HepG2 (cell line): ENCODE results near the gene TMEM258. TPM values are rescaled to one million over a fixed set of nuclear protein-coding genes. Genes with fewer than 3 reads are reported as not detected.

Experiments
- CBX2 ChIP-seq, 2 experiments: fragments of 200-600 bp in 1 of 2; sonication (generic); formaldehyde crosslinking in 1 of 2; IDR thresholded peaks; 2 replicates each; pipeline versions ENCODE4 v1.7.0 to v1.8.1; 2018 to 2022; ENCODE audit warnings: low read depth in 2 of 2, low read length in 1 of 2, mild to moderate bottlenecking in 1 of 2, missing genetic modification reagents in 1 of 2
- EEA1 ChIP-seq: sonication (generic); formaldehyde crosslinking; IDR thresholded peaks from 2 replicates; pipeline ENCODE4 v1.5.1; 2020; ENCODE audit warnings: mild to moderate bottlenecking, missing genetic modification reagents, borderline replicate concordance
- ELF3 ChIP-seq: IDR thresholded peaks from 2 replicates; pipeline ENCODE4 v1.6.1; 2016; ENCODE audit warnings: missing genetic modification reagents, missing compliant biosample characterization
- FOXC1 ChIP-seq: sonication (generic); formaldehyde crosslinking; IDR thresholded peaks from 2 replicates; pipeline ENCODE4 v1.8.0; 2022; ENCODE audit warnings: mild to moderate bottlenecking, missing genetic modification reagents, borderline replicate concordance
- JUNB ChIP-seq: sonication (generic); formaldehyde crosslinking; IDR thresholded peaks from 2 replicates; pipeline ENCODE4 v1.8.0; 2022; ENCODE audit warnings: missing genetic modification reagents, mild to moderate bottlenecking, borderline replicate concordance
- MXD4 ChIP-seq: IDR thresholded peaks from 2 replicates; pipeline ENCODE4 v1.6.1; 2016; ENCODE audit warnings: mild to moderate bottlenecking, missing biosample characterization, missing genetic modification reagents
- MYC ChIP-seq: sonication (generic); formaldehyde crosslinking; IDR thresholded peaks from 2 replicates; pipeline ENCODE4 v1.9.0; 2021; ENCODE audit warnings: missing genetic modification reagents, borderline replicate concordance
- PATZ1 ChIP-seq: sonication (generic); formaldehyde crosslinking; IDR thresholded peaks from 2 replicates; pipeline ENCODE4 v1.4.0; 2020; ENCODE audit warnings: missing genetic modification reagents
- RFX5 ChIP-seq: IDR thresholded peaks from 2 replicates; pipeline ENCODE4 v1.6.1; 2011; ENCODE audit warnings: low read depth, low read length, improper control_type of control experiment
- ZBTB21 ChIP-seq: sonication (generic); formaldehyde crosslinking; IDR thresholded peaks from 2 replicates; pipeline ENCODE4 v1.4.0; 2020; ENCODE audit warnings: missing genetic modification reagents
- ZNF234 ChIP-seq: sonication (generic); formaldehyde crosslinking; conservative IDR thresholded peaks from 2 replicates; pipeline ENCODE4 v1.5.1; 2020; ENCODE audit warnings: mild to moderate bottlenecking, missing genetic modification reagents
- ZNF597 ChIP-seq: sonication (generic); formaldehyde crosslinking; IDR thresholded peaks from 2 replicates; pipeline ENCODE4 v1.5.0; 2020; ENCODE audit warnings: missing genetic modification reagents
- ZNF674 ChIP-seq: sonication (generic); formaldehyde crosslinking; IDR thresholded peaks from 2 replicates; pipeline ENCODE4 v1.5.0; 2020; ENCODE audit warnings: low read depth, mild to moderate bottlenecking, missing genetic modification reagents
- ZNF768 ChIP-seq: sonication (generic); formaldehyde crosslinking; IDR thresholded peaks from 2 replicates; pipeline ENCODE4 v1.4.0; 2020; ENCODE audit warnings: missing genetic modification reagents
- ZSCAN31 ChIP-seq: sonication (generic); formaldehyde crosslinking; IDR thresholded peaks from 2 replicates; pipeline ENCODE4 v1.5.0; 2020; ENCODE audit warnings: low read depth, mild to moderate bottlenecking, missing genetic modification reagents
- ZSCAN9 ChIP-seq: IDR thresholded peaks from 2 replicates; pipeline ENCODE4 v1.6.1; 2016; ENCODE audit warnings: borderline replicate concordance
- polyA plus RNA-seq, 8 experiments: library from polyadenylated mRNA; depleted of rRNA in 3 of 8; stranded (reverse) in 7 of 8; unstranded in 1 of 8; fragments of >200 nt; fragmentation: Illumina TruSeq in 4 of 8; extraction: Trizol in 4 of 8; gene quantifications; 2 replicates each; pipeline versions ENCODE4 v1.2.1 to v1.2.3, GENCODE V29; 2011 to 2016; ENCODE audit warnings: low read depth in 4 of 8, missing spikeins in 1 of 8, mixed read lengths in 1 of 8; ENCODE audit not compliant: insufficient read depth in 1 of 8
- total RNA-seq, 5 experiments: library from RNA; depleted of rRNA; stranded (reverse); fragments of >200 nt; fragmentation: Illumina TruSeq; extraction: Trizol; gene quantifications; 2 replicates each; pipeline ENCODE4 v1.2.3, GENCODE V29; 2016; ENCODE audit warnings: low read depth in 1 of 5
- TF ChIP-seq, protein P1 (sequence below): sonication (generic); formaldehyde crosslinking; IDR thresholded peaks from 2 replicates; pipeline ENCODE4 v1.5.0; 2020; ENCODE audit warnings: missing genetic modification reagents
- TF ChIP-seq, protein P2 (sequence below): sonication (generic); formaldehyde crosslinking; IDR thresholded peaks from 2 replicates; pipeline ENCODE4 v1.8.0; 2022; ENCODE audit warnings: low read depth, missing genetic modification reagents
- TF ChIP-seq, protein P3 (sequence below): sonication (generic); formaldehyde crosslinking; IDR thresholded peaks from 2 replicates; pipeline ENCODE4; 2020; ENCODE audit warnings: missing genetic modification reagents, mild to moderate bottlenecking, borderline replicate concordance

TMEM258 gene
- total and polyA plus RNA-seq, 2 of the 13 experiments (the other 11 are each of a cell fraction or from before 2014, with no cell fraction given) = 175 to 424 TPM

- peak; percentile 82 for TF ChIP-seq PATZ1 (CRISPR knock-in tag)
- no peak for TF ChIP-seq JUNB
- TF ChIP-seq MXD4 (CRISPR knock-in tag) = 0 out of 2 replicates have a peak, but pooled peaks have one; percentile 10
- TF ChIP-seq ZNF768 = 0 out of 2 replicates have a peak, but pooled peaks have one; percentile 10
- no peak for TF ChIP-seq ZNF234 (CRISPR knock-in tag)
- TF ChIP-seq, protein P1, sequence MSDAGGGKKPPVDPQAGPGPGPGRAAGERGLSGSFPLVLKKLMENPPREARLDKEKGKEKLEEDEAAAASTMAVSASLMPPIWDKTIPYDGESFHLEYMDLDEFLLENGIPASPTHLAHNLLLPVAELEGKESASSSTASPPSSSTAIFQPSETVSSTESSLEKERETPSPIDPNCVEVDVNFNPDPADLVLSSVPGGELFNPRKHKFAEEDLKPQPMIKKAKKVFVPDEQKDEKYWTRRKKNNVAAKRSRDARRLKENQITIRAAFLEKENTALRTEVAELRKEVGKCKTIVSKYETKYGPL (CRISPR knock-in tag) = peak; percentile 33; the same call in 1 of the 2 replicates
- TF ChIP-seq, protein P2, sequence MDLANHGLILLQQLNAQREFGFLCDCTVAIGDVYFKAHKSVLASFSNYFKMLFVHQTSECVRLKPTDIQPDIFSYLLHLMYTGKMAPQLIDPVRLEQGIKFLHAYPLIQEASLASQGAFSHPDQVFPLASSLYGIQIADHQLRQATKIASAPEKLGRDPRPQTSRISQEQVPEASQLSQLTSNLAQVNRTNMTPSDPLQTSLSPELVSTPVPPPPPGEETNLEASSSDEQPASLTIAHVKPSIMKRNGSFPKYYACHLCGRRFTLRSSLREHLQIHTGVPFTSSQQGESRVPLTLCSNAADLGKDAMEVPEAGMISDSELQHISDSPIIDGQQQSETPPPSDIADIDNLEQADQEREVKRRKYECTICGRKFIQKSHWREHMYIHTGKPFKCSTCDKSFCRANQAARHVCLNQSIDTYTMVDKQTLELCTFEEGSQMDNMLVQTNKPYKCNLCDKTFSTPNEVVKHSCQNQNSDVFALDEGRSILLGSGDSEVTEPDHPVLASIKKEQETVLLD (CRISPR knock-in tag) = no peak
- no peak for TF ChIP-seq CBX2 (IDR thresholded peaks at IDR 0.05; ENCODE audit: low read depth, low read length)
- no peak for TF ChIP-seq CBX2 (CRISPR knock-in tag; IDR thresholded peaks at IDR 0.05; ENCODE audit: low read depth)
- no peak; the same call in 1 of the 2 replicates for TF ChIP-seq ZSCAN9 (CRISPR knock-in tag)
- TF ChIP-seq, protein P3, sequence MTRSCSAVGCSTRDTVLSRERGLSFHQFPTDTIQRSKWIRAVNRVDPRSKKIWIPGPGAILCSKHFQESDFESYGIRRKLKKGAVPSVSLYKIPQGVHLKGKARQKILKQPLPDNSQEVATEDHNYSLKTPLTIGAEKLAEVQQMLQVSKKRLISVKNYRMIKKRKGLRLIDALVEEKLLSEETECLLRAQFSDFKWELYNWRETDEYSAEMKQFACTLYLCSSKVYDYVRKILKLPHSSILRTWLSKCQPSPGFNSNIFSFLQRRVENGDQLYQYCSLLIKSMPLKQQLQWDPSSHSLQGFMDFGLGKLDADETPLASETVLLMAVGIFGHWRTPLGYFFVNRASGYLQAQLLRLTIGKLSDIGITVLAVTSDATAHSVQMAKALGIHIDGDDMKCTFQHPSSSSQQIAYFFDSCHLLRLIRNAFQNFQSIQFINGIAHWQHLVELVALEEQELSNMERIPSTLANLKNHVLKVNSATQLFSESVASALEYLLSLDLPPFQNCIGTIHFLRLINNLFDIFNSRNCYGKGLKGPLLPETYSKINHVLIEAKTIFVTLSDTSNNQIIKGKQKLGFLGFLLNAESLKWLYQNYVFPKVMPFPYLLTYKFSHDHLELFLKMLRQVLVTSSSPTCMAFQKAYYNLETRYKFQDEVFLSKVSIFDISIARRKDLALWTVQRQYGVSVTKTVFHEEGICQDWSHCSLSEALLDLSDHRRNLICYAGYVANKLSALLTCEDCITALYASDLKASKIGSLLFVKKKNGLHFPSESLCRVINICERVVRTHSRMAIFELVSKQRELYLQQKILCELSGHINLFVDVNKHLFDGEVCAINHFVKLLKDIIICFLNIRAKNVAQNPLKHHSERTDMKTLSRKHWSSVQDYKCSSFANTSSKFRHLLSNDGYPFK (CRISPR knock-in tag) = 0 out of 2 replicates have a peak, but pooled peaks have one; percentile 67
- TF ChIP-seq FOXC1 = no peak; the same call in 1 of the 2 replicates
- TF ChIP-seq ZNF674 = 0 out of 2 replicates have a peak, but pooled peaks have one; percentile 68
- peak; percentile 77 for TF ChIP-seq MYC (CRISPR knock-in tag)
- peak; percentile 37; the same call in 1 of the 2 replicates for TF ChIP-seq RFX5
- TF ChIP-seq ELF3 = no peak; the same call in 1 of the 2 replicates
- TF ChIP-seq ZSCAN31 (CRISPR knock-in tag) = peak; percentile 87
- TF ChIP-seq ZNF597 = peak; percentile 74
- TF ChIP-seq ZBTB21 (CRISPR knock-in tag) = no peak
- no peak for TF ChIP-seq EEA1
Observed at GRCh38 chr11:61814958-61815789, 22.8 kb upstream of the TMEM258 start (continued).
